Lower lobe of right lung (tissue), 2 donors: ENCODE data around the gene BUD13. TPM values are rescaled to one million over a fixed set of nuclear protein-coding genes. Genes with fewer than 3 reads are reported as not detected.

Experiments
- ATAC-seq, 2 donors: fragments of 200-7000 bp; cut with Tn5 transposase; one replicate each; pipeline ENCODE4 v1.9.1; 2020 to 2022; ENCODE audit warnings: mild to moderate bottlenecking in 2 of 2, moderate library complexity in 2 of 2
- DNase-seq: peaks from one replicate; pipeline ENCODE4 v3.0.0-alpha.2; 2020
- H3K27ac ChIP-seq: fragments of 200-600 bp; one replicate; pipeline ENCODE4 v1.8.0; 2022
- H3K27me3 ChIP-seq: fragments of 200-600 bp; one replicate; pipeline ENCODE4 v1.8.0; 2022; ENCODE audit warnings: low read depth
- H3K36me3 ChIP-seq: fragments of 200-600 bp; one replicate; pipeline ENCODE4 v1.8.0; 2022; ENCODE audit warnings: mild to moderate bottlenecking
- H3K4me1 ChIP-seq: fragments of 200-600 bp; one replicate; pipeline ENCODE4 v1.8.0; 2022
- H3K4me3 ChIP-seq: fragments of 200-600 bp; one replicate; pipeline ENCODE4 v1.8.0; 2022; ENCODE audit warnings: mild to moderate bottlenecking
- H3K9me3 ChIP-seq: fragments of 200-600 bp; one replicate; pipeline ENCODE4 v1.8.0; 2022
- CTCF ChIP-seq: fragments of 200-600 bp; IDR thresholded peaks from one replicate; pipeline ENCODE4 v1.8.0; 2022; ENCODE audit warnings: antibody characterized with exemption, mild to moderate bottlenecking
- intact Hi-C: fragments of 100-400 bp; cut with DNase I; formaldehyde crosslinking; loops from one replicate; pipeline ENCODE4 v1.11.0; 2022
- total RNA-seq: library from RNA; stranded (reverse); fragmentation: NEBNext Ultra II Directional; extraction: Animal tissue kit (Norgen Biotek cat#: 25700); gene quantifications from one replicate; pipeline ENCODE4 v1.2.1, GENCODE V29; 2021
- donor health status: DM: no; HTN: yes; CAD: no; lungs with severe emphysema.

The BUD13 gene
- total RNA-seq, 1 donor from 2014 or later: 15.8 TPM

- intact Hi-C loops: no loop called here
- no peaks in the 10 kb centered on the region for H3K27me3 ChIP-seq
- no peaks in the 10 kb centered on the region for H3K4me1 ChIP-seq
- H3K4me3 ChIP-seq: no peak overlapping the region
- no peak overlapping the region for H3K27ac ChIP-seq
- H3K36me3 ChIP-seq: no peaks in the 10 kb centered on the region
- no peaks in the 10 kb centered on the region for H3K9me3 ChIP-seq
- no peak for TF ChIP-seq CTCF
- no peak for ATAC-seq
- no peak for DNase-seq
These were observed 57.9 kb downstream of the BUD13 start for GRCh38 chr11:116714902-116715301.

DNA sequence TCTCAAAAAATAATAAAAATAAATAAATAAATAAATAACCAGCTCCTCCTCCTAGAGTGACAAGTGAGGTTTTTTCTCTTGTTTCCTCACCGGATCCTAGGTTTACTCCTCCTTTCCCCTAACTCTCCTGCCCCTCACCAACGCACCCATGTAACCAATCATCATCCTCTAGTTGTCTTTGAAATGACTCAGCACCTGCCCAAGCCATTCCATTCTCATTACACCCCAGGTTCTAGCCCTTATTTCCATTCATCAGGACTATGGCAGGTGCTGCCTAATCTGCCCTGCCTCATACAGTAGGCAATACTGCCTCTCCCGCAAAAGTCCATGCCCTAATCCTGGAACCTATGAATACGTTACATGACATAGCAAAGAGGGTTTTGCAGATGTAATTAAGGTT is 60.4 kb downstream of the BUD13 start:
- ATAC-seq: no peak
- no peak for TF ChIP-seq CTCF
- no peak overlapping the region for H3K4me3 ChIP-seq
- DNase-seq: no peak
- H3K36me3 ChIP-seq: no peaks in the 10 kb centered on the region
- intact Hi-C loops: no loop called here
- peaks cover 10% of the 10 kb centered on the region for H3K27me3 ChIP-seq
- no peaks in the 10 kb centered on the region for H3K4me1 ChIP-seq
- H3K27ac ChIP-seq: no peak overlapping the region
- H3K9me3 ChIP-seq: no peaks in the 10 kb centered on the region

- ATAC-seq (no peak), DNase-seq (no peak)
- intact Hi-C loops: no loop called here
- peaks cover 21% of the 10 kb centered on the region for H3K27me3 ChIP-seq
- H3K4me3 ChIP-seq: no peak overlapping the region
- H3K4me1 ChIP-seq: no peaks in the 10 kb centered on the region
- H3K36me3 ChIP-seq: no peaks in the 10 kb centered on the region
- no peak overlapping the region for H3K27ac ChIP-seq
- no peaks in the 10 kb centered on the region for H3K9me3 ChIP-seq
- TF ChIP-seq CTCF: no peak
These were observed 62.0 kb downstream of the BUD13 start for GRCh38 chr11:116710762-116711161.

- ATAC-seq (no peak), DNase-seq (no peak)
- TF ChIP-seq CTCF: no peak
- no peaks in the 10 kb centered on the region for H3K4me1 ChIP-seq
- no peaks in the 10 kb centered on the region for H3K9me3 ChIP-seq
- no peak overlapping the region for H3K4me3 ChIP-seq
- H3K27ac ChIP-seq: no peak overlapping the region
- no peaks in the 10 kb centered on the region for H3K36me3 ChIP-seq
- peaks cover 21% of the 10 kb centered on the region for H3K27me3 ChIP-seq
- intact Hi-C loops: no loop called here
These were observed 62.6 kb downstream of the BUD13 start for GRCh38 chr11:116710001-116710674.

GRCh38 chr11:116707746-116708145 is 65.0 kb downstream of the BUD13 start:
- TF ChIP-seq CTCF: no peak
- no peak for DNase-seq
- H3K27me3 ChIP-seq: peaks cover 29% of the 10 kb centered on the region
- intact Hi-C loops: no loop called here
- no peak overlapping the region for H3K4me3 ChIP-seq
- no peak overlapping the region for H3K27ac ChIP-seq
- no peaks in the 10 kb centered on the region for H3K4me1 ChIP-seq
- peak in 1 of 2 donors; percentile 31 for ATAC-seq
- H3K9me3 ChIP-seq: no peaks in the 10 kb centered on the region
- no peaks in the 10 kb centered on the region for H3K36me3 ChIP-seq
